ENCODE results near the gene STARD8. TPM values are rescaled to one million over a fixed set of nuclear protein-coding genes. Genes with fewer than 3 reads are reported as not detected.
A peak's percentile ranks its signal among the peaks of the same experiment; 100 is the strongest.

Gene STARD8
- total RNA-seq, 6 experiments from 2014 or later: 1.9 to 3.6 (median 3.0) TPM

DNA sequence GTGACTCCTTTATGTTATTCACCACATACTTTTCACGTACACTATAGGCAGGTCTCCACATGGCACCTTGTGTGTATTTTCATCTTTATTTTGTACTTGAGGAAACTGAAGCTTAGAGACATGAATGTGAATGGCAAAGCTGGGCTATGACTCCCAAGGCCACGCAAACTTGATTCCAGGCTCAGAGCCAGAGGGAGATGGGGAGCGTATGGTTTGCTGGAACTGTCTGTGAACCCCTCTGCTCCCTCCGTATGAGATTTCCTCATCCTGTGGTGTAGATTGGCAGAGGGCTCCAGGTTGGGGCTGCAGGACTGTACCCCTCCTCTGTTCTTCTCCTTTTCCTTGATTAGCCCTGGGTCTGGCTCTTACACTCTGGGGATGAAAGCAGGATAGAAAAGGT lies 16.1 kb upstream of the STARD8 start:
- Mint-ChIP-seq H3K4me3 (no peak overlapping the region), H3K9me3 (no peaks in the 10 kb centered on the region), H3K36me3 (ENCODE audit: low read depth) (no peaks in the 10 kb centered on the region), H3K27ac (no peak overlapping the region), H3K4me1 (ENCODE audit: low read depth) (peaks cover 28% of the 10 kb centered on the region), H3K27me3 (ENCODE audit: insufficient read depth) (peaks cover 3% of the 10 kb centered on the region)
- DNase-seq: no peak
- TF ChIP-seq, protein P1, sequence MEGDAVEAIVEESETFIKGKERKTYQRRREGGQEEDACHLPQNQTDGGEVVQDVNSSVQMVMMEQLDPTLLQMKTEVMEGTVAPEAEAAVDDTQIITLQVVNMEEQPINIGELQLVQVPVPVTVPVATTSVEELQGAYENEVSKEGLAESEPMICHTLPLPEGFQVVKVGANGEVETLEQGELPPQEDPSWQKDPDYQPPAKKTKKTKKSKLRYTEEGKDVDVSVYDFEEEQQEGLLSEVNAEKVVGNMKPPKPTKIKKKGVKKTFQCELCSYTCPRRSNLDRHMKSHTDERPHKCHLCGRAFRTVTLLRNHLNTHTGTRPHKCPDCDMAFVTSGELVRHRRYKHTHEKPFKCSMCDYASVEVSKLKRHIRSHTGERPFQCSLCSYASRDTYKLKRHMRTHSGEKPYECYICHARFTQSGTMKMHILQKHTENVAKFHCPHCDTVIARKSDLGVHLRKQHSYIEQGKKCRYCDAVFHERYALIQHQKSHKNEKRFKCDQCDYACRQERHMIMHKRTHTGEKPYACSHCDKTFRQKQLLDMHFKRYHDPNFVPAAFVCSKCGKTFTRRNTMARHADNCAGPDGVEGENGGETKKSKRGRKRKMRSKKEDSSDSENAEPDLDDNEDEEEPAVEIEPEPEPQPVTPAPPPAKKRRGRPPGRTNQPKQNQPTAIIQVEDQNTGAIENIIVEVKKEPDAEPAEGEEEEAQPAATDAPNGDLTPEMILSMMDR (IDR thresholded peaks at IDR 0.05): no peak

DNA sequence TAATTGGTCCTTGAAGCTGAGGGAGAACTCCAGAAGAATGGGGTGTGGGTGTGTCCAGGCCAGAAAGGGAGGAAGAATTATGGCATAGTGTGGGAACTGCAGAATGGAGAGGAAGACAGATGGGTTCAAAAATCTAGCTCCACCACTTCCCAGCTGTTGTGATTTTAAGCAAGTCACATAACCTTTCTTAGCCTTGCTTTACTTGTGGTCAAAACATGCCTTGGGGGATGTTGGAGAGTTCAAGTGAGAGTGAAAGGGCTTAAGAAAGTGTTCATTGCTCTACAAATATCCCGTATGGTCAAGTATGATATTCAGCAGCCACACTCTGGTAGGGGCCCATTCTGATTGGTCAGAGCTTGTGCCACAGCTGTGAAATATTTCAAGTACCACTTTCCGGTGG lies 15.0 kb upstream of the STARD8 start:
- peaks cover 3% of the 10 kb centered on the region for H3K27me3 Mint-ChIP-seq (ENCODE audit: insufficient read depth)
- H3K36me3 Mint-ChIP-seq (ENCODE audit: low read depth): no peaks in the 10 kb centered on the region
- TF ChIP-seq, protein P1 (IDR thresholded peaks at IDR 0.05): no peak
- no peak overlapping the region for H3K27ac Mint-ChIP-seq
- DNase-seq: no peak
- H3K4me1 Mint-ChIP-seq (ENCODE audit: low read depth): peaks cover 28% of the 10 kb centered on the region
- H3K4me3 Mint-ChIP-seq: no peak overlapping the region
- no peaks in the 10 kb centered on the region for H3K9me3 Mint-ChIP-seq

DNA sequence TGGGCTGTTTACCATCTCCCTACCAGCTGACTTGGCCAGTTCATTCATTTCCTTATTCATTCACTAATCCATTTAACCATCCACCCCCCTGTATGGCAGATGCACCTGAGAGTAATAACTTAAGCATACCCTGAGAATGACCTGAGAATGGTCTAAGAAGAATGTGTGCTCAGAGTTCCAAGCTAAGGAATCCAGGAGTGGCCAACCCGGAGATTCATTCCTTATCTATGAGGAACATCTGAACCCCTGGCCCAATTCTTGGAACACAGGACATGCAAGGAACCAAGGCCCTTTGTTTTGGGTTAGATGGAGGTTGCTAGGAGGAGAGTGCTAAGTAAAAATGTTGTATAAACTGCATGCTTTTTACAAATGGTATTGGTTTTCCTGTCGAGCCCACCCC lies 13.5 kb upstream of the STARD8 start:
- no peaks in the 10 kb centered on the region for H3K36me3 Mint-ChIP-seq (ENCODE audit: low read depth)
- TF ChIP-seq, protein P1 (IDR thresholded peaks at IDR 0.05): no peak
- no peaks in the 10 kb centered on the region for H3K9me3 Mint-ChIP-seq
- H3K27ac Mint-ChIP-seq: peak overlapping the region; percentile 66; the same call in 1 of the 2 replicates
- peaks cover 28% of the 10 kb centered on the region for H3K4me1 Mint-ChIP-seq (ENCODE audit: low read depth)
- H3K27me3 Mint-ChIP-seq (ENCODE audit: insufficient read depth): no peaks in the 10 kb centered on the region
- H3K4me3 Mint-ChIP-seq: no peak overlapping the region
- DNase-seq: no peak

DNA sequence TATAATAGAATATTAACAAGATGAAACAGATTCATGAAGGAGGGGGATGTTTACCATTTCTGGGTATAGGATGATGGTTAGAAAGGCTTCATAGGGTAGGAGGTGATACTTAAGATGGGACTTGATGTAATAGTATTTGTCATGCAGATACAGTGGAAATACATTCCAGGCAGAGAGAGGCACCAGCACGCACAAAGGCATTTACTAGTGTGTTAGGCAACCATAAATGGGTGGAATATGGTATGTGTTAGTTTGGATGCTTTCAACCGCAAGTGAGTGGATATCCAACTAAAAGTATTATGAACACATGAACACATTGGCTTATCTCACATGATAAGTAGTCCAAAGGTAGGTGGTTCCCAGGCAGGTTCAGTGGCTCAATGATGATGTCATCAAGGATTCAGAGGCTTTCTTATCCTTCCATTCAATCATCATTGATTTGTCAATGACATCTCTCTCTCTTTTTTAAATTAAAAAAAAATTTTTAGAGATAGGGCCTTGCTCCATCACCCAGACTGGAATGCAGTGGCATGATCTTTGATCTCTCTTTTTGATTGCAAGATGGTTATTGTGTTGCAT lies 12.7 kb upstream of the STARD8 start:
- H3K36me3 Mint-ChIP-seq (ENCODE audit: low read depth): no peaks in the 10 kb centered on the region
- H3K9me3 Mint-ChIP-seq: no peaks in the 10 kb centered on the region
- H3K27me3 Mint-ChIP-seq (ENCODE audit: insufficient read depth): no peaks in the 10 kb centered on the region
- no peak overlapping the region for H3K4me3 Mint-ChIP-seq
- TF ChIP-seq, protein P1 (IDR thresholded peaks at IDR 0.05): no peak
- H3K27ac Mint-ChIP-seq: no peak overlapping the region
- peak; percentile 39 for DNase-seq
- peaks cover 28% of the 10 kb centered on the region for H3K4me1 Mint-ChIP-seq (ENCODE audit: low read depth)

DNA sequence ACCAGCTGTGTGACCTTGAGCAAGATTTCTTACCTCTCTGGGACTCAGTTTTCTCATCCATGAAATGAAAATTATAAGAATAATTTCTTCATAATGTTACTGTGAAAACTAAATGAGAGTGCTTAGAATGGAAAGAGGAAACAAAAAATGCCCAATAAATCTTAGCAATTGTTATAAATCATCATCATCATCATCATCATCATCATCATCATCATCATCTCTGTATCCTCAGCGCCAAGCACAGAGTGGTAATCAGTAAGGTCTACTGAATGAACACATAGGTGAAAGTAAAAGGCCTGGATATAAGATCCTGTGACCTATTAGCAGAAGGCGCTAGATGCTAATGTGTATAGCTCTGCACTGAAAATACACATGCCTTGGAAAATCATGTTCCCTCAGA lies 6.8 kb upstream of the STARD8 start:
- H3K27me3 Mint-ChIP-seq (ENCODE audit: insufficient read depth): no peaks in the 10 kb centered on the region
- H3K4me1 Mint-ChIP-seq (ENCODE audit: low read depth): no peaks in the 10 kb centered on the region
- no peak overlapping the region for H3K4me3 Mint-ChIP-seq
- no peak for DNase-seq
- no peaks in the 10 kb centered on the region for H3K36me3 Mint-ChIP-seq (ENCODE audit: low read depth)
- TF ChIP-seq, protein P1 (IDR thresholded peaks at IDR 0.05): no peak
- H3K9me3 Mint-ChIP-seq: no peaks in the 10 kb centered on the region
- no peak overlapping the region for H3K27ac Mint-ChIP-seq

DNA sequence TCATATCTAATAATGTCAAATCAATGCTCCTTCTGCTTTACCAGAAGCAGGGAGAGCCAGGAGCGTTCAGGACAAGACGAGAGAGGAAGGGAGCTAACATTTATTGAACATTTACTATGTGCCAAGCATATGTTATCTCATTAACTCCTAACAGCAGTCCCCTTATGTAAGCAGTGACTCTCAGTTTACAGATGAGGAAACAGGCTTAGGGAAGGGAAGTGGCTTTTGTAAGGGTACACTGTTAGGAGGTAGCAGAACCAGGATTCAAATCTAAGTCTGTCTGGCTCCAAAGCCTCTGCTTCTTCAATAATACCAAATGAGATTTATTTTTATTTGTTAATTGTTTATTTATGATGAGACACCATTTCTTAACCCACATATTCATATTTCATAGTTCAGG lies 2.6 kb upstream of the STARD8 start:
- H3K4me3 Mint-ChIP-seq: no peak overlapping the region
- H3K4me1 Mint-ChIP-seq (ENCODE audit: low read depth): peaks cover 20% of the 10 kb centered on the region
- DNase-seq: no peak
- H3K36me3 Mint-ChIP-seq (ENCODE audit: low read depth): no peaks in the 10 kb centered on the region
- H3K27me3 Mint-ChIP-seq (ENCODE audit: insufficient read depth): no peaks in the 10 kb centered on the region
- no peaks in the 10 kb centered on the region for H3K9me3 Mint-ChIP-seq
- TF ChIP-seq, protein P1 (IDR thresholded peaks at IDR 0.05): no peak
- H3K27ac Mint-ChIP-seq: no peak overlapping the region

Measured in HFFc6 (cell line).